HUES48 (cell line): Measurements from ENCODE around the gene PLCB1.
"Not testable (repeated sequence)": the region's sequence is repeated elsewhere in the genome, so short reads cannot be mapped to it uniquely, and the experiment has no call there.

Source experiments
- H3K27ac ChIP-seq: one replicate; pipeline ENCODE4 v1.7.0; 2013; ENCODE audit warnings: low read depth, low read length, inconsistent platforms
- H3K27me3 ChIP-seq: 2 replicates; pipeline ENCODE4 v1.6.1; 2013; ENCODE audit warnings: mild to moderate bottlenecking, low read length; ENCODE audit not compliant: control insufficient read depth, insufficient read depth
- H3K36me3 ChIP-seq: 2 replicates; pipeline ENCODE4 v1.6.1; 2013; ENCODE audit warnings: low read length; ENCODE audit not compliant: control insufficient read depth, insufficient read depth
- H3K4me1 ChIP-seq: 2 replicates; pipeline ENCODE4 v1.6.1; 2013; ENCODE audit warnings: mild to moderate bottlenecking, low read length; ENCODE audit not compliant: control insufficient read depth, insufficient read depth
- H3K4me3 ChIP-seq: 2 replicates; pipeline ENCODE4 v1.5.1; 2013; ENCODE audit warnings: mild to moderate bottlenecking, low read depth, low read length
- H3K9ac ChIP-seq: 2 replicates; pipeline ENCODE4 v1.6.1; 2013; ENCODE audit warnings: mild to moderate bottlenecking, low read depth, low read length, moderate library complexity
- H3K9me3 ChIP-seq: 2 replicates; pipeline ENCODE4 v1.6.1; 2013; ENCODE audit warnings: low read length; ENCODE audit not compliant: control insufficient read depth, insufficient read depth

The PLCB1 gene

GRCh38 chr20:8447262-8448120, 315.4 kb downstream of the PLCB1 start:
- Histone ChIP-seq H3K9ac (no peak overlapping the region), H3K4me1 (no peaks in the 10 kb centered on the region), H3K27ac (no peak overlapping the region), H3K9me3 (no peaks in the 10 kb centered on the region), H3K36me3 (no peaks in the 10 kb centered on the region), H3K4me3 (no peak overlapping the region), H3K27me3 (no peaks in the 10 kb centered on the region)

GRCh38 chr20:8449123-8449522, 317.1 kb downstream of the PLCB1 start:
- Histone ChIP-seq H3K36me3 (no peaks in the 10 kb centered on the region), H3K9me3 (no peaks in the 10 kb centered on the region), H3K4me1 (no peaks in the 10 kb centered on the region), H3K4me3 (no peak overlapping the region), H3K27ac (no peak overlapping the region), H3K9ac (no peak overlapping the region), H3K27me3 (no peaks in the 10 kb centered on the region)

- H3K27ac ChIP-seq, result no peak overlapping the region
Observed at GRCh38 chr20:8454137-8454712, 322.2 kb downstream of the PLCB1 start.

GRCh38 chr20:8456765-8457164, 324.7 kb downstream of the PLCB1 start:
- Histone ChIP-seq H3K4me3 (no peak overlapping the region), H3K4me1 (no peaks in the 10 kb centered on the region), H3K36me3 (no peaks in the 10 kb centered on the region), H3K27me3 (no peaks in the 10 kb centered on the region), H3K27ac (no peak overlapping the region), H3K9ac (no peak overlapping the region), H3K9me3 (no peaks in the 10 kb centered on the region)

More at GRCh38 chr20:8454137-8454712, 322.2 kb downstream of the PLCB1 start:
- H3K27me3 ChIP-seq, result no peaks in the 10 kb centered on the region
- H3K4me1 ChIP-seq, result no peaks in the 10 kb centered on the region
- no peaks in the 10 kb centered on the region for H3K36me3 ChIP-seq
- no peak overlapping the region for H3K4me3 ChIP-seq
- H3K9me3 ChIP-seq, result no peaks in the 10 kb centered on the region
- no peak overlapping the region for H3K9ac ChIP-seq

GRCh38 chr20:8457978-8458377, 325.9 kb downstream of the PLCB1 start:
- H3K36me3 ChIP-seq, result no peaks in the 10 kb centered on the region
- no peak overlapping the region for H3K9ac ChIP-seq
- H3K4me3 ChIP-seq, result no peak overlapping the region
- no peaks in the 10 kb centered on the region for H3K4me1 ChIP-seq
- no peaks in the 10 kb centered on the region for H3K27me3 ChIP-seq
- H3K27ac ChIP-seq, result no peak overlapping the region
- H3K9me3 ChIP-seq, result no peaks in the 10 kb centered on the region

- Histone ChIP-seq H3K27ac (no peak overlapping the region), H3K9ac (no peak overlapping the region), H3K4me1 (no peaks in the 10 kb centered on the region), H3K9me3 (0 out of 2 replicates have a peak, but pooled peaks cover 6% of the 10 kb centered on the region), H3K36me3 (no peaks in the 10 kb centered on the region), H3K27me3 (no peaks in the 10 kb centered on the region), H3K4me3 (no peak overlapping the region)
Observed at GRCh38 chr20:8461186-8461585, 329.1 kb downstream of the PLCB1 start.

- Histone ChIP-seq H3K27ac (no peak overlapping the region), H3K27me3 (no peaks in the 10 kb centered on the region), H3K4me1 (no peaks in the 10 kb centered on the region), H3K9ac (no peak overlapping the region), H3K4me3 (no peak overlapping the region), H3K36me3 (no peaks in the 10 kb centered on the region), H3K9me3 (0 out of 2 replicates have a peak, but pooled peaks cover 6% of the 10 kb centered on the region)
Observed at GRCh38 chr20:8464368-8464767, 332.3 kb downstream of the PLCB1 start.

- not testable (repeated sequence) for H3K4me3 ChIP-seq
Observed at GRCh38 chr20:8466781-8467180, 334.7 kb downstream of the PLCB1 start.

GRCh38 chr20:8470156-8470555, 338.1 kb downstream of the PLCB1 start:
- Histone ChIP-seq H3K4me3 (no peak overlapping the region), H3K27ac (no peak overlapping the region), H3K9me3 (no peaks in the 10 kb centered on the region), H3K9ac (no peak overlapping the region), H3K36me3 (no peaks in the 10 kb centered on the region), H3K4me1 (peaks cover 13% of the 10 kb centered on the region), H3K27me3 (no peaks in the 10 kb centered on the region)

More at GRCh38 chr20:8466781-8467180, 334.7 kb downstream of the PLCB1 start:
- H3K27me3 ChIP-seq, H3K4me1 ChIP-seq, H3K36me3 ChIP-seq, H3K27ac ChIP-seq, H3K9ac ChIP-seq, H3K9me3 ChIP-seq: not testable (repeated sequence)

- no peaks in the 10 kb centered on the region for H3K36me3 ChIP-seq
- no peaks in the 10 kb centered on the region for H3K9me3 ChIP-seq
- H3K27me3 ChIP-seq, result no peaks in the 10 kb centered on the region
- H3K27ac ChIP-seq, result no peak overlapping the region
- H3K4me1 ChIP-seq, result peaks cover 13% of the 10 kb centered on the region
- no peak overlapping the region for H3K4me3 ChIP-seq
- H3K9ac ChIP-seq, result no peak overlapping the region
Observed at GRCh38 chr20:8471465-8471864, 339.4 kb downstream of the PLCB1 start.

- Histone ChIP-seq H3K9me3 (no peaks in the 10 kb centered on the region), H3K27me3 (no peaks in the 10 kb centered on the region), H3K4me1 (peaks cover 13% of the 10 kb centered on the region), H3K27ac (no peak overlapping the region), H3K9ac (no peak overlapping the region), H3K4me3 (no peak overlapping the region), H3K36me3 (no peaks in the 10 kb centered on the region)
Observed at GRCh38 chr20:8473459-8473858, 341.4 kb downstream of the PLCB1 start.
